Urinary bladder (tissue), 4 donors: ENCODE measurements around the gene CD24. TPM values are rescaled to one million over a fixed set of nuclear protein-coding genes. Genes with fewer than 3 reads are reported as not detected.
"Not testable (repeated sequence)": the region's sequence is repeated elsewhere in the genome, so short reads cannot be mapped to it uniquely, and the experiment has no call there.

Source experiments
- DNase-seq: peaks from one replicate; pipeline ENCODE4 v3.0.0-alpha.2; 2015; ENCODE audit errors: extremely low spot score
- H3K27ac ChIP-seq: one replicate; pipeline ENCODE4 v1.5.1; 2013; ENCODE audit warnings: low read depth, mild to moderate bottlenecking, moderate library complexity
- H3K36me3 ChIP-seq: one replicate; pipeline ENCODE4 v1.6.1; 2013; ENCODE audit warnings: mild to moderate bottlenecking, moderate library complexity; ENCODE audit not compliant: insufficient read depth
- H3K4me1 ChIP-seq: one replicate; pipeline ENCODE4 v1.6.1; 2013; ENCODE audit warnings: mild to moderate bottlenecking, moderate library complexity; ENCODE audit not compliant: insufficient read depth
- H3K4me3 ChIP-seq: one replicate; pipeline ENCODE4 v1.5.1; 2013; ENCODE audit warnings: low read depth, low read length
- WGBS: extraction: QIAGEN DNeasy Blood & Tissue Kit; methylation state at CpG from one replicate; pipeline ENCODE4 v1.1.7; 2013; 5-methylcytosine and 5-hydroxymethylcytosine counted together
- polyA plus RNA-seq: library from polyadenylated mRNA; stranded (reverse); fragments of 200-250 nt; gene quantifications from one replicate; pipeline ENCODE4 v1.2.3, GENCODE V29; 2013
- total RNA-seq: library from RNA; depleted of rRNA; stranded (reverse); fragments of >200 nt; gene quantifications from one replicate; pipeline ENCODE4 v1.2.3, GENCODE V29; 2014
- donor health status: healthy with polysubstance abuse.
- donor health status: healthy.

CD24 gene, protein sequence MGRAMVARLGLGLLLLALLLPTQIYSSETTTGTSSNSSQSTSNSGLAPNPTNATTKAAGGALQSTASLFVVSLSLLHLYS
- total RNA-seq = 283 TPM
- polyA plus RNA-seq = 28.8 TPM

DNA sequence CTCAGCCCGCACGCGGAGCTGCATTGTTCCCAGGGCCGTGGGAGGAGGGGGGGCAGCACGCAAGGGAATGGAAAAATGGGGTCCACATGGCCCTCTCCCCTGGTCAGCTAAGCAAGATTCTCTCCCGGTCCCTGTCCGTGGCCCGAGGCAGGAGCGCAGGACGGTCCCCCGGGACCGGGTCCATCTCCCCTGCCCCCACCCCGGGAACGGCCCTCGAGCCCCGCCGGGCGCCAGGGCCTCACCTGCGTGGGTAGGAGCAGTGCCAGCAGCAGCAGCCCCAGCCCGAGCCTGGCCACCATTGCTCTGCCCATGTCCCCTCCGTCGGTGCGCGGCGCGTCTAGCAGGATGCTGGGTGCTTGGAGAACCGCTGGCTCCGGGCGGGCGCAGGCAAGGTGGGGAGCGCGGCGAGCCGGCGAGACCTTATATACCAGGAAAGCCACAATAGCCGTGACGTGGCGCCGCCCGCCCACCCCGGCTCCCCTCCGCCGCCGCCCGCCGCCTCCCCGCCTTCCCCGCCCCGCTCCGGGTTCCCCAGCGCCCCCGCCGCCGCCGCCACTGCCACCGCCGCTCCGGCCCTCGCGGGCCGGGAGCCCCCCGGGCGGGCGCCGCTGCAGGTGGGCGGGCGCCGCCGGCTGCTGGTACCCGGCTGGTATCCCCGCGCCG is at the start of gene CD24:
CD24 (minus strand) TSS at position 394 of the 663 bp plus-strand sequence; CDS start at position 311, 83 bp downstream.
- Histone ChIP-seq H3K27ac (no peak within 1 kb of the TSS), H3K4me1 (no peaks in the 10 kb centered on the region), H3K36me3 (no peaks in the 10 kb centered on the region), H3K4me3 (peak within 1 kb of the TSS; percentile 64)
- DNase-seq = no peak
- 1% methylated on average over 73 of the region's 73 CpGs for WGBS

DNA sequence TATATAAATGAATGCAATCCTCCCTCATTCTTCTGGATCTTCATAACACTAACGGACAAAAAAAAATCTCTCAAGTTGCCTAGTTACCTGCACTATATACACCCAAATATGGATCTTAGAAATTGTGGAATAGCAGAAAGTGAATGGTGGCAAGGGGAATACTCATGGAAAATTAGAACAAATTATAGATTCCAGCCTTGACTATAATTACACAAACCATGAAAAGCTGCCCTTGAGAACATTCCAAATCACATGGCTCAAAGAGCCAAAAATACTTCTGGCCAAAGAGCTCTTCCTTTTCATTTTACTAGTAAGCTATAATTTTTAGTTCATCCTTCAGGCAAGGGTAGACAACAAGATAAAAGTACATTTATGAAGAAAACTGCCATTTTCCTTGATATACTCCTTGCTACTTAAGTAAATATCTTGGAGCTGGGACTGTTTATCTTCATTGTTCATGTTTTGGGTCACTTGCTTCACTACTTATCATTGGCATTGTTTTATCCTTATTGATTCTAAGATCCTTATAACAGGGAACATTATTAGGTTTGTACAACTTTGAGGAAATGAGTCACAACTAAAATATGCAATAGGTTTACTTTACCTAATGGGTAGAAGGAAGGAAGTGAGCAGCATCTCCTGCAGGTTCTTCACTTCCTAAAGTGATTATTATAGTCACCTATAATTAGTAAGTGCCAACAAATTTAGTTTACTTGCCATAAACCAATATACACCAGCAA is 47.1 kb upstream of the CD24 start:
- Histone ChIP-seq H3K4me1 (no peaks in the 10 kb centered on the region), H3K27ac (no peak overlapping the region), H3K4me3 (no peak overlapping the region), H3K36me3 (no peaks in the 10 kb centered on the region)
- DNase-seq = no peak
- 55% methylated on average over 1 of the region's 1 CpG for WGBS

DNA sequence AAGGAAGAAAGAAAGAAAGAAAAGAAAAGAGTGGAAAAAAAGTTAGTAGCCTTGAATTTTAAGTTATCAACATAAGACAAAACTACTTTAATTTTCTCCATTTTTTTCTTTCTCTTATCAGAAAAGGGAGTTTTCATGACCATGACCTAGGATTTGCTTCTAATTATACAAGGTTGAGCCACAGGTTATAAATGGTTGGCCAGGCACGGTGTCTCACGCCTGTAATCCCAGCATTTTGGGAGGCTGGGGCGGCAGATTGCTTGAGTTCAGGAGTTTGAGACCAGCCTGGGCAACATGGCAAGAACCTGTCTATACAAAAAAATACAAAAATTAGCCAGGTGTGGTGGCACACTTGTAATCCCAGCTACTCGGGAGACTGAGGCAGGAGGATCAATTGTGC is 45.7 kb upstream of the CD24 start:
- 51% methylated on average over 4 of the region's 4 CpGs for WGBS

DNA sequence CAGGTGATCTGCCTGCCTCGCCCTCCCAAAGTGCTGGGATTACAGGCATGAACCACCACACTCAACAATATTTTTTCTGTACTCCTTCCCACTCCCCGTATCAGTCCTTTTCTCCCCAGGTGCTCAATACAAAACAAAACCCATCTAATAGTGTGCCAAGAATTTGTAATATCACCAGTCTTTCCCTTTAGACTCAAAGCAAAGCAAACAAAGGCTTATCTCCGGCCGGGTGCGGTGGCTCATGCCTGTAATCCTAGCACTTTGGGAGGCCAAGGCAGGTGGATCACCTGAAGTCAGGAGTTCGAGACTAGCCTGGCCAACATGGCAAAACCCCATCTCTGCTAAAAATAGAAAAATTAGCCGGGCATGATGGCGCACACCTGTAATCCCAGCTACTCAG is 45.1 kb upstream of the CD24 start:
- WGBS = 76% methylated on average over 8 of the region's 8 CpGs
- not testable (repeated sequence) for H3K36me3 ChIP-seq, H3K27ac ChIP-seq, H3K4me1 ChIP-seq, H3K4me3 ChIP-seq, DNase-seq

More for the DNA sequence above, 45.7 kb upstream of the CD24 start:
- Histone ChIP-seq H3K4me1 (no peaks in the 10 kb centered on the region), H3K36me3 (no peaks in the 10 kb centered on the region), H3K4me3 (no peak overlapping the region), H3K27ac (no peak overlapping the region)
- DNase-seq = no peak

DNA sequence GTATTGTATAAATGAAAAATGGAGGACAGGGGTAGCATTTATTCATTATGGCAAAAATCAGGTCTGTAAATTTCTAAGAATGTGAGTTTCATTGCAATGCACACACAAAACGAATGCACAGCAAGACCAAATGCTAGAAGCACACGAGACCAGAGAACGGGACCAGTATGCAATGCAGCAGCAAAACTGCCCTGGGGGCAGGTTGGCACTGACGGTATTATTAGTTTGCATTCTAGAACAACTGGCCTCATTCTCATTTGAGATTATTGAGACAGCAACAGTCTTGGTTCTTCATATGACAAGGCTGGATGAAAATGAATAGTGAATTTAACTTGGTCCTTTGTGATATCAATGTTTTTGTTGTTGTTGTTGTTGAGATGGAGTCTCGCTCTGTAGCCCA is 44.5 kb upstream of the CD24 start:
- WGBS = 86% methylated on average over 5 of the region's 5 CpGs
- no peak overlapping the region for H3K4me3 ChIP-seq
- no peaks in the 10 kb centered on the region for H3K36me3 ChIP-seq
- no peak for DNase-seq
- H3K27ac ChIP-seq = no peak overlapping the region
- H3K4me1 ChIP-seq = no peaks in the 10 kb centered on the region

DNA sequence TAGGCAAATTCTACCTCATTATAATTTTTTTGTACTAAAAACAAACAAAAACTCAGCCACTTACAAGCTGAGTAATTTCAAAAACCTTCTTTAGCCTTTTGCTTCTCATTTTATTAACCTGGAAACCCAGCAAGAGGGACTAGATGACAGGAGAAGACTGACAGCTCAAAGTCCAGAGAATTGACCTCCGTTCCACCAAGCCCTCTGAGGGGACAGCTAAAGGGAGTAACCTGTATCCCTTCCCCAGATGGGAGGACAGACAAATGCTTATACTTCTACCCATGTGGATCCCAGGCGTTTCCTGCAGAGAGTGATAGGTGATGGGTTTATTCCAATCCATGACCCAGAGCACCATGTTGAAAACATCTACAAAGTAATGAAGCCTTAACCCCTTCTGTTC is 35.0 kb upstream of the CD24 start:
- DNase-seq = no peak
- no peaks in the 10 kb centered on the region for H3K36me3 ChIP-seq
- no peaks in the 10 kb centered on the region for H3K4me1 ChIP-seq
- no peak overlapping the region for H3K4me3 ChIP-seq
- 60% methylated on average over 2 of the region's 2 CpGs for WGBS
- no peak overlapping the region for H3K27ac ChIP-seq

DNA sequence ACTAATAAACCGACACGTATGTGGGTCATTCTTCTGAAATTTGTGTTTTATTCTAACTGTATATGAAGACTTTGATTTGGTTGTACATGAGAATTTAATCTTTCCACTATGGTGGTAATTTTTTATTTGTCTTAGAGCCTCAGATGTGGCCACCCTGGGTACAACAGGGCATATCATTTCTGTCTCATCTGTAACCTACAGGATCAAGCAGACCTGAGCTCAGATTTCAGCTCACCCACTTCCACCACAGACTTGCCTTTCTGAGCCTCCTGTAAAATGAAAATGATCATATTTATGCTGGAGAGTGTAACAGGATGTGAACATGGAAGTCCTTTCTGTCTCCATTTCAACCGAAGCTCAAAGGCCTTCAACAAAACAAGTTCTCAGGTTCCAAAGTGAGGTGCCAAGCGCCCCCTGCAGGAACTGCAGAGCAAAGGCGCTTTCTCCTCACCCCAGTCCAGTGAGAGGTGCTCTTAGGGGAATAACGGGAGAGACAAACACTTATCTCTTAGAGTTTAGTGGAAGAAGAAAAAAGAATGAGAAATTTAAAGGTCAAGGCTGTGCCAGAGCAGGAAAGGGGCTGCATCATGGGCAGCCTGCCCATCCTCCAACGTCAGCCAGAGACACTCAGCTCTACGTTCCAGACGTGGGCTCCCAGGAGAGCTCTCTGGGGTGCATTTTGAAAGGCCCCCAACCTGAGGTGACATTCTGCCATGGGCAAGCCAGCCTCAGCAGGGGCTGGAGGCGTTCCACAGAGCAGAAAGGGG is 23.0 kb upstream of the CD24 start:
- WGBS = 32% methylated on average over 10 of the region's 10 CpGs
- DNase-seq = no peak
- H3K4me3 ChIP-seq = no peak overlapping the region
- H3K27ac ChIP-seq = no peak overlapping the region
- no peaks in the 10 kb centered on the region for H3K4me1 ChIP-seq
- no peaks in the 10 kb centered on the region for H3K36me3 ChIP-seq

DNA sequence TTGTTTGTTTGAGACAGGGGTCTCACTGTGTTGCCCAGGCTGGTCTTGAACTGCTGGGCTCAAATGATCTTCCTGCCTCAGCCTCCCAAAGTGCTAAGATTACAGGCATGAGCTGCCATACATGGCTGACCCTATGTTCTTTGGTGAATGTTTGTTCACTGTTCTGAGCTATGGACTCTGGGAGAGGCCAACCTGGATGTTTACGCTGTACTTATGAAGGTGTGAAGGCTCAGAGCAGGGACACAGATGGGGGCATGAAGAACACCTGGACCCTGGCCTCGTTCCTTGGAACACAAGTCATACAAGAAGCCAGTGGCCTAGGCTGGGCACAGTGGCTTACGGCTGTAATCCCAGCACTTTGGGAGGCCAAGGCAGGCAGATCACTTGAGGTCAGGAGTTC is 21.1 kb upstream of the CD24 start:
- DNase-seq = no peak
- H3K36me3 ChIP-seq = no peaks in the 10 kb centered on the region
- no peaks in the 10 kb centered on the region for H3K4me1 ChIP-seq
- H3K4me3 ChIP-seq = no peak overlapping the region
- WGBS = 96% methylated on average over 3 of the region's 3 CpGs
- no peak overlapping the region for H3K27ac ChIP-seq

DNA sequence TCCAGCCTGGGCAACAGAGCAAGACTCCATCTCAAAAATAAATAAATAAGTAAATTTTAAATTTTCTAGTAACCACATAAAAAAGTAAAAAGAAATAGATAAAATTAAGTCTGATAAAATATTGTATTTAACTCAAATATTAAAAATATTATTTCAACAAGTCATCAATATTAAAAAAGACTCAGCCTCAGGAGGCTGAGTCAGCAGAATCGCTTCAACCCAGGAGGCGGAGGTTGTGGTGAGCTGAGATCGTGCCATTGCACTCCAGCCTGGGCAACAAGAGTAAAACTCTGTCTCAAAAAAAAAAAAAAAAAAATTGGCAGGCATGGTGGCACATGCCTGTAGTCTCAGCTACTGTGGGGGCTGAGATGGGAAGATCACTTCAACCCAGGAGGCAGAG is 15.2 kb upstream of the CD24 start:
- H3K4me1 ChIP-seq, H3K36me3 ChIP-seq, H3K4me3 ChIP-seq, H3K27ac ChIP-seq, DNase-seq: not testable (repeated sequence)
- WGBS = 82% methylated on average over 3 of the region's 3 CpGs

DNA sequence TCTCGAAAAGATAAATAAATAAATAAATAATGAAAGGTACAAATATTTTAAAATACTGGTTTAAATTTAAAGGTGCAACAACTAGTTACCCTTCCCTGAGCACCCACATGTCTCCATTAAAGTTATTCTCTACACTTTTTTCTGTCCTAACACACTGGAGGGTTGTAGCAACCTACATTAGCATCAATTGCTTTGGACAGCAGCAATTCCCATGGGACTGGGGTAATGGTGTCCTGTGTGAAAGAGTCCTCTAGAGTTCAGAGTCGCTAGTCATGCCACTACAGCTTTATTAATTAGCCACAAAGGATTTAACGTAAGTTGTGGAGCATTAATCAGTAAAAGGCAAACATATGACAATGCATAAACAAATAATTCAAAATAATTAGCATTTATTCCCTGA is 14.1 kb upstream of the CD24 start:
- WGBS = 82% methylated on average over 3 of the region's 3 CpGs
- no peak for DNase-seq
- no peak overlapping the region for H3K4me3 ChIP-seq
- H3K27ac ChIP-seq = no peak overlapping the region
- no peaks in the 10 kb centered on the region for H3K36me3 ChIP-seq
- H3K4me1 ChIP-seq = no peaks in the 10 kb centered on the region

DNA sequence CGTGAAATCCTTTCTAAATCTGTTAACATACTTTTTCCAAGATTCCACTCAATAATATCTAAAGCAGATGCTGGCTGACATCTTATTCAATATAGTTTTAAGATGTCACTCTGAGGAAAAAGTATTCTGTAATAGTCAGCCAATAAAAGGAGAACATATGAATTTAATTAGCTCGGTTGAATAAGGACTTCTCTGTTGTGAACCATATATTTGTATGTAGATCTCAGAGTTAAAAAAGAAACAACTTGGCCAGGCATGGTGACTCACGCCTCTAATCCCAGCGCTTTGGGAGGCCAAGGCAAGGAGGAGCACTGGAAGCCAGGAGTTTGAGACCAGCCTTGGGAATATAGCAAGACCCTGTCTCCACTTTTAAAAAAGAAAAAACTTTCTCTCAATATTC is 7.4 kb upstream of the CD24 start:
- Histone ChIP-seq H3K4me1 (no peaks in the 10 kb centered on the region), H3K36me3 (no peaks in the 10 kb centered on the region), H3K4me3 (no peak overlapping the region), H3K27ac (no peak overlapping the region)
- 42% methylated on average over 4 of the region's 4 CpGs for WGBS
- DNase-seq = no peak

DNA sequence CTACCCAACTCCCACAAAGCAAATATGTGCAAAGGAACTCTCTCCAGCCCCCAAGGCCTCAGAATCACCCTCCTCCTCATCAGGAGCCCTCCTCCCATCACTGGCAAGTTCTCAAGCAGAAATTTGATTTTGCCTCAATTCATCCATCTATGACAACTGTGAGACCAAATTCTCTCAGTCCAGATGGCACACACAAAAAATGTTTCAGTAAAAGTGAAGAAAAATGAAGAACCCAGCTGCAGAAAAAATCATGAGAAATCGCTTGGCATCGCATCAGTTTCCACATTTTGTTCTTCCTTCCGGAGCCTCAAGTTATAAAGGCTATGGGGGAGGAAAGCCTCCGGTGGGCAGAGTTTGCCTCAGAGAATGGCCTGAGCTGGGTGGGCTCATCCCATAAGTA is 6.4 kb upstream of the CD24 start:
- 84% methylated on average over 4 of the region's 4 CpGs for WGBS
- Histone ChIP-seq H3K36me3 (no peaks in the 10 kb centered on the region), H3K4me1 (no peaks in the 10 kb centered on the region), H3K4me3 (no peak overlapping the region), H3K27ac (no peak overlapping the region)
- no peak for DNase-seq

DNA sequence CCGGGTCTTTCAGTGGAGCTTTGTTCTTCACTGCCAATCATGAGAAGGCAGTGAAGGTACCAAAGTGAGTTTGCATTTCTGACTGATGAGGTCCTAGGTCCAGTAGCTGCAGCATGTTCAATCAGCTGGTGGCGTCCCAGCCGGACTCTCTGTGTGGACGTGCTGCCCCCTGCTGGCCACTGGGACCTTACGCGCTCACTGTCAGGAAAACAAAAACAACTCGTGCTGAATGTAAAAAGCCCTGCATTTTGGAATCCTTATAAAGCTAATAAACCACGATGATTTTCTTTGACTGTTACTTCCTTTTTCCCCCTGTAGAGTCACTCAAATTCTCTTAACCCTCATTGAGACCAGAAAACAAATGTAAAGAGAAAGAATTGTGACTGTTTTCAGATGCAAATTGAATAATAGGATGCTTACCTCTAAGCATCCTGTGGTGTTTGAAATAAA is 4.9 kb upstream of the CD24 start:
- under 1% methylated on average over 8 of the region's 8 CpGs for WGBS
- DNase-seq = no peak
- H3K27ac ChIP-seq = no peak overlapping the region

DNA sequence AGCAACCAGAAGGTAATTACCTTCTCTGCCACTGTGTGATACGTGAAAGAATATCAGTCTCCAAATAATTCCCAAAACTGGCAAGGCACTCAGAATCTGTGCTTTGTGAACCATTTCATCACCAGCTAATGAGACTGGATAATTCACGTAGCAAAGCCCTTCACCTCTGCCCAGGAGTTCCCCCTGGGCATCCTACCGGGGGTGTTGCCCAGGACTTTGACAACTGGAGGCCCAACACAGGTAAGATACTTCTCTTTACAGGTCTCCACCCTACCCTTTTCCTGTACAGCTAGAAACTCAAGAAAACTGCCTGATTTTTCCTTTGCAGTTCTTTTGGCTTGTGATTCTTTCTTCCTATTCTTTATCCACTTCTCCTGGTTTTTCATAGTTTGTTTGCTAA is 2.7 kb upstream of the CD24 start:
- H3K36me3 ChIP-seq = no peaks in the 10 kb centered on the region
- H3K4me1 ChIP-seq = no peaks in the 10 kb centered on the region
- no peak overlapping the region for H3K4me3 ChIP-seq
- WGBS = 75% methylated on average over 3 of the region's 3 CpGs
- no peak overlapping the region for H3K27ac ChIP-seq
- DNase-seq = no peak

More for the DNA sequence above, 4.9 kb upstream of the CD24 start:
- Histone ChIP-seq H3K4me1 (no peaks in the 10 kb centered on the region), H3K36me3 (no peaks in the 10 kb centered on the region), H3K4me3 (no peak overlapping the region)
